22Rv1 (cell line): ENCODE measurements around the gene TRIM67.

ENCODE experiments used
- CTCF ChIP-seq: fragments of 450-650 bp; IDR thresholded peaks from 2 replicates; pipeline ENCODE4 v1.5.1; 2017; ENCODE audit warnings: mild to moderate bottlenecking
- ZFX ChIP-seq: fragments of 450-650 bp; IDR thresholded peaks from 2 replicates; pipeline ENCODE4 v1.6.1; 2017; ENCODE audit warnings: antibody characterized with exemption, borderline replicate concordance

GRCh38 chr1:231236208-231236591 is 74.3 kb downstream of the TRIM67 start:
- TF ChIP-seq CTCF, result no peak
- no peak for TF ChIP-seq ZFX
